ENCODE data around the gene SPI1.

SPI1 gene

GRCh38 chr11:47355283-47356128 is 22.8 kb downstream of the SPI1 start (continued):
- no peak for TF ChIP-seq ZNF280D (tag by site-specific recombination; IDR thresholded peaks at IDR 0.05)
- TF ChIP-seq ZNF521 (tag by site-specific recombination; IDR thresholded peaks at IDR 0.05) = no peak
- TF ChIP-seq ZBTB17 (tag by site-specific recombination; IDR thresholded peaks at IDR 0.05) = 0 out of 2 replicates have a peak, but pooled peaks have one; percentile 21
- TF ChIP-seq KLF8 (tag by site-specific recombination; IDR thresholded peaks at IDR 0.05) = peak; percentile 14
- peak; percentile 92 for TF ChIP-seq ZNF18 (tag by site-specific recombination; IDR thresholded peaks at IDR 0.05)
- no peak; the same call in 1 of the 2 replicates for TF ChIP-seq ZNF843 (tag by site-specific recombination; IDR thresholded peaks at IDR 0.05)
- TF ChIP-seq ZFP41 (tag by site-specific recombination; IDR thresholded peaks at IDR 0.05; ENCODE audit: borderline replicate concordance) = no peak
- TF ChIP-seq KLF7 (tag by site-specific recombination; IDR thresholded peaks at IDR 0.05; ENCODE audit: borderline replicate concordance) = 0 out of 2 replicates have a peak, but pooled peaks have one; percentile 23
- TF ChIP-seq ZNF19 (tag by site-specific recombination; IDR thresholded peaks at IDR 0.05; ENCODE audit: low read depth) = no peak
- no peak for TF ChIP-seq ZNF248 (tag by site-specific recombination; IDR thresholded peaks at IDR 0.05)
- TF ChIP-seq ZSCAN4 (tag by site-specific recombination; IDR thresholded peaks at IDR 0.05) = peak; percentile 93
- no peak for TF ChIP-seq ZNF596 (tag by site-specific recombination; IDR thresholded peaks at IDR 0.05)
- TF ChIP-seq ZEB2 (tag by site-specific recombination; IDR thresholded peaks at IDR 0.05) = peak; percentile 84
- TF ChIP-seq SETDB1 (IDR thresholded peaks at IDR 0.05; ENCODE audit: insufficient read length, low read length) = no peak
- peak; percentile 45; the same call in 1 of the 2 replicates for TF ChIP-seq ZNF501 (tag by site-specific recombination; IDR thresholded peaks at IDR 0.05)
- no peak for TF ChIP-seq ZNF560 (tag by site-specific recombination; IDR thresholded peaks at IDR 0.05; ENCODE audit: borderline replicate concordance)
- TF ChIP-seq PRDM1 (tag by site-specific recombination; IDR thresholded peaks at IDR 0.05) = no peak
- TF ChIP-seq HIC1 (tag by site-specific recombination; IDR thresholded peaks at IDR 0.05) = peak; percentile 83
- no peak for TF ChIP-seq ZNF292 (tag by site-specific recombination; IDR thresholded peaks at IDR 0.05; ENCODE audit: borderline replicate concordance, low read depth)
- TF ChIP-seq ZNF146 (tag by site-specific recombination; IDR thresholded peaks at IDR 0.05) = no peak
- TF ChIP-seq BCL11A (tag by site-specific recombination; IDR thresholded peaks at IDR 0.05; ENCODE audit: low read depth) = peak; percentile 67
- TF ChIP-seq ZNF184 (tag by site-specific recombination; IDR thresholded peaks at IDR 0.05) = no peak
- peak; percentile 83; the same call in 1 of the 2 replicates for TF ChIP-seq ZFP37 (tag by site-specific recombination; IDR thresholded peaks at IDR 0.05)
- no peak; the same call in 1 of the 2 replicates for TF ChIP-seq ZNF777 (tag by site-specific recombination; IDR thresholded peaks at IDR 0.05; ENCODE audit: borderline replicate concordance)
- TF ChIP-seq SCRT2 (tag by site-specific recombination; IDR thresholded peaks at IDR 0.05) = peak; percentile 65; the same call in 1 of the 2 replicates
- TF ChIP-seq ZXDB (tag by site-specific recombination; IDR thresholded peaks at IDR 0.05) = peak; percentile 19
- peak; percentile 33; the same call in 1 of the 2 replicates for TF ChIP-seq ZBTB8A (tag by site-specific recombination; IDR thresholded peaks at IDR 0.05)
- no peak for TF ChIP-seq ZNF571 (tag by site-specific recombination; IDR thresholded peaks at IDR 0.05)
- peak; percentile 75 for TF ChIP-seq GLIS2 (tag by site-specific recombination; IDR thresholded peaks at IDR 0.05)
- TF ChIP-seq, protein P1, sequence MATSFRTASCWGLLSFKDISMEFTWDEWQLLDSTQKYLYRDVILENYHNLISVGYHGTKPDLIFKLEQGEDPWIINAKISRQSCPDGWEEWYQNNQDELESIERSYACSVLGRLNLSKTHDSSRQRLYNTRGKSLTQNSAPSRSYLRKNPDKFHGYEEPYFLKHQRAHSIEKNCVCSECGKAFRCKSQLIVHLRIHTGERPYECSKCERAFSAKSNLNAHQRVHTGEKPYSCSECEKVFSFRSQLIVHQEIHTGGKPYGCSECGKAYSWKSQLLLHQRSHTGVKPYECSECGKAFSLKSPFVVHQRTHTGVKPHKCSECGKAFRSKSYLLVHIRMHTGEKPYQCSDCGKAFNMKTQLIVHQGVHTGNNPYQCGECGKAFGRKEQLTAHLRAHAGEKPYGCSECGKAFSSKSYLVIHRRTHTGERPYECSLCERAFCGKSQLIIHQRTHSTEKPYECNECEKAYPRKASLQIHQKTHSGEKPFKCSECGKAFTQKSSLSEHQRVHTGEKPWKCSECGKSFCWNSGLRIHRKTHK (tag by site-specific recombination; IDR thresholded peaks at IDR 0.05) = no peak

Measured in HEK293 (cell line).